Choroid plexus epithelial cell (primary cell): ENCODE results near the gene ELL.

Source experiments
- DNase-seq: peaks from one replicate; pipeline ENCODE4 v3.0.0-alpha.2; 2010; ENCODE audit warnings: low read depth
- H3K4me3 ChIP-seq: 2 replicates; pipeline ENCODE4 v1.5.1; 2011; ENCODE audit warnings: low read depth, mild to moderate bottlenecking, control low read depth, low read length, moderate library complexity
- TF ChIP-seq, protein P1 (sequence below): conservative IDR thresholded peaks from 2 replicates; pipeline ENCODE4 v1.5.1; 2011; ENCODE audit warnings: low read depth, mild to moderate bottlenecking, control low read depth, inconsistent platforms, low read length, moderate library complexity

ELL gene

DNA sequence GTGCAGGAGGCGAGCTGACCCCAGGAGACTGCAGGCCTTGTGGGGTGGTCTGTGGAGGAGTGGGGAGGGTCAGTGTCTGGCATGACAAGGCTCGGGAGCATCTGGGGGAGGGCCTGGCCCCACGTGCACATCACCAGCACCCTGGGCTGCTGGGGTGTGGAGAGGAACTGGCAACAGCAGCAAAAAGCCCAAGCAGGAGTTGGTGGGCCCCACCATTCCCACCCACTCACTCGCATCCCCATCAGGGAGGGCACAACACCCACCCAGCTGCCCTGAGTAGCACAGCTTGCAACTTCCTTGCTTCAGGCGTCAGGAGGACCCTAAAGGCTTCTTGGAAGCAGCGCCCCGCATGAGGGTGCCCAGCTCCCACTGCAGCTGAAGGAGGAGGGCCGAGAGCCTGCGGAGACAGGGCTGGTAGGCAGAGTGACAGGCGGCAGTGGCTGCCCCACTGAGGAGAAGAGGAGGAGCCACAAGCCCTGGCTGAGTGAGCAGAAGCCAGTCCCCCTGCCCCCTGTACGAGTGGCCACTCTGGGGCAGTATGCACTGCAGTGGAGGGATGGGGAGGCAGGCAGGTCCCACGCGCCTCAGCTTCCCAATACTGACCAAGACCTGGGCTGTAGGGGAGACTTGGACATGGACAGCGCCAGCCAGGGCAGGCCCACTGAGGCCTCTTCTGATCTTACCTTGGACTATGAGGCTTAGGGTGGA, 26.5 kb downstream of the ELL start:
- TF ChIP-seq, protein P1, sequence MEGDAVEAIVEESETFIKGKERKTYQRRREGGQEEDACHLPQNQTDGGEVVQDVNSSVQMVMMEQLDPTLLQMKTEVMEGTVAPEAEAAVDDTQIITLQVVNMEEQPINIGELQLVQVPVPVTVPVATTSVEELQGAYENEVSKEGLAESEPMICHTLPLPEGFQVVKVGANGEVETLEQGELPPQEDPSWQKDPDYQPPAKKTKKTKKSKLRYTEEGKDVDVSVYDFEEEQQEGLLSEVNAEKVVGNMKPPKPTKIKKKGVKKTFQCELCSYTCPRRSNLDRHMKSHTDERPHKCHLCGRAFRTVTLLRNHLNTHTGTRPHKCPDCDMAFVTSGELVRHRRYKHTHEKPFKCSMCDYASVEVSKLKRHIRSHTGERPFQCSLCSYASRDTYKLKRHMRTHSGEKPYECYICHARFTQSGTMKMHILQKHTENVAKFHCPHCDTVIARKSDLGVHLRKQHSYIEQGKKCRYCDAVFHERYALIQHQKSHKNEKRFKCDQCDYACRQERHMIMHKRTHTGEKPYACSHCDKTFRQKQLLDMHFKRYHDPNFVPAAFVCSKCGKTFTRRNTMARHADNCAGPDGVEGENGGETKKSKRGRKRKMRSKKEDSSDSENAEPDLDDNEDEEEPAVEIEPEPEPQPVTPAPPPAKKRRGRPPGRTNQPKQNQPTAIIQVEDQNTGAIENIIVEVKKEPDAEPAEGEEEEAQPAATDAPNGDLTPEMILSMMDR, result no peak
- DNase-seq, result no peak
- H3K4me3 ChIP-seq, result no peak overlapping the region

DNA sequence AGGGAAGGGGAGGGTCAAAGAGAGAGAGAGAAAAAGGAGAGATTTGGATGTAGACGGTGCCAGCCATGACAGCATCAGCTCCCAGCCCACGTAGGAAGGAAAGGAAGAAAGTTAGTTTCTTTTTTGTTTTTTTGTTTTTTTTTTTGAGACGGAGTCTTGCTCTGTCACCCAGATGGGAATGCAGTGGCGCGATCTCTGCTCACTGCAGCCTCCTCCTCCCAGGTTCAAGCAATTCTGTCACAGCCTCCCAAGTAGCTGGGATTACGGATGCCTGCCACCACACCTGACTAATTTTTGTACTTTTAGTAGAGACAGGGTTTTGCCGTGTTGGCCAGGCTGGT, 27.6 kb downstream of the ELL start:
- DNase-seq, result no peak
- TF ChIP-seq, protein P1, result no peak
- no peak overlapping the region for H3K4me3 ChIP-seq

DNA sequence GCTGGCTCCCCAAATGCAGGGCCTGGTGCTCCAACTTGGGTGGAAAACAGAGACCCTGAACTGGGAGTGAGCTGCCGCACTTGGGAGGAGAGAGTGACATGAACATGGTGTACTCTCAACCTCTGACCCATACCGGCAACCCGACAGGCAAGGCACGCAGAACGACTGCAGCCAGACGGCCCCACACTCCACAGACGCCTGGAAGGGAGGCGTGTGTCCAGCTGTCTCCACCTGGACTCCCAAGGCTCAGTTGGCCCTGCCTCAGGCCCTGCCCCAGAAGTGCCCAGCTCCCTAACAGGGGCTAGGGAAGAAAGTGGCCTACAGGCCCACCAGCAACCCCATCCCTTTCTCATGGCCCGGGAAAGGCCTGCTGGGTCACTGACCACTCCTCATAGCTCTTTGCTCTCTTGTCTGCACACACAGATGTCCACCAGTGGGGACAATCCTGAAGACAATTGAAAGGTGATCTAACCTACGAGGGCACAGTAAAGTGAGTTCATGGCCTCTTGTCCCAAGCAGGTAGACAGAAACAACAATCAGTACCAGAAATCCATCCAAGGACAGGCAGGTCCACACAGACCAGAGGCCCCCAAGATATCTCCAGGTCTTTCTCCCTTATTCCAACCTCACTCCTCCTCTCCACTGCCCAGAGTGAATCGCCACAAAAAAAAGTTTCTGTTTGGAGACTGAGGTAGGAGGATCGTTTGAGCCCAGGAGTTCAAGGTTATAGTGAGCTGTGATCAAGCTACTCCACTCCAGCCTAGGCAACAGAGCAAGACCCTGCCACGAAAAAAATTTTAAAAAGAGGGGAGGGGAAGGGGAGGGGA, 28.2 kb downstream of the ELL start:
- TF ChIP-seq, protein P1, result no peak
- DNase-seq, result no peak
- H3K4me3 ChIP-seq, result no peak overlapping the region

DNA sequence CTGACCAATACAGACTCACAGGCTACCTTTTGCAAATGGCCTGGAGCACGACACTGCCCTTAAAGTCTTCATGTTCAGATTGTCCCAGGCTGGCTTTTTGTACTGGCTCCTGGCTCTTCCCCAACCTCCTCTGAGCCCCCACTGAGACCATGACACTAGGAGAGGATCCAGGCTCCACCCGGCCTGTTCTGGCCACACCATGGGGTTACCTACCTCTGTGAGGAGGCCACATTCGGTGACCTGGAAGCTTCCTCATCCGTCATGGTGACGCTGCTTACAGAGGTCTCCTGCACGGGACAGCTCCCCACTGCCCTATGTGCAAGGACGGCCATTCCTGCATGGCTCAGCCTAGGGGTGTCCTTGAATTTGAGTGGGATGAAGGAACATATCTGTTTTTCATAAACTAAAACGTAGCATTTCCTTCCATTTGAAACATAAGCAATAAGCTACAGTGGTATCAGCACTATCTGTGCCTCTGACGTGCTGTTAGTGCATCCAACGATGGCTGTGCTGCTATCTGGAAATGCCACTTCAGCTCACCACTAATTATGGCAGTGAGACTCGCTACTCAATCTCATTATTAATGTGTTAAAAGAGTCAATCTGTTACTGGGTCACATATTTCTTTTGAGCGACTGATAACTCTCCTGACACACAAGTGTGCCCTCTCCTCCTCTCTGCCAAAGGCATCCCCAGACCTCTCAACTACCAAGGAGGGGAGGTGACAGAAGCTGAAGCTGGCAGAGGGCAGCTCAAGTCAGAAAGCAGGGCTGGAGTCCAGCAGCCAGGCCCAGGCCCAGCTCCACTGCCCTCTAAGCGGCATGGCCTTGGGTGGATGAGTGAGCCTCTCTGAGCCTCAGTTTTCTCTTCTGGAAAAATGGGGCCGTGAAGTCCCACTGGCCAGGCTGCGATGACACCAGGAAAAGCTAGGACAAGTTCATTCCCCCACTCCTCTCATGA, 29.6 kb downstream of the ELL start:
- no peak for DNase-seq
- no peak overlapping the region for H3K4me3 ChIP-seq
- TF ChIP-seq, protein P1, result no peak

DNA sequence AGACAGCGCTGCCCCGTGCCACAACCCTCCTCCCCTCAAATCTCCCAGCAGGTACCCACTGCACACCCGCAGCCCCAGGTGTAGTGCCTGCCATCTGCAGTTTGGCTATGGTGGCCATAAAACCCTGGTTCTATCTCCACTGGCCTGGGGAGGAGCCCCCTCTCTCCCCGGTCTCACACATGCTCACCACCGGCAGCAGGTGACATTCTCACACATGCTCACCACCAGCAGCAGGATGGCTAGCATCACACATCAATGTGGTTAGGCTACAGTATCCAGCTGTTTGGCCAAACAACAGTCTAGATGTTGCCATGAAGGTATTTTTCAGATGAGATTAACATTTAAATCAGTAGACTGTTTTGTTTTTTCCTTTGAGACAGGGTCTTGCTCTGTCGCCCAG, 31.1 kb downstream of the ELL start:
- DNase-seq, result no peak
- no peak overlapping the region for H3K4me3 ChIP-seq
- TF ChIP-seq, protein P1, result no peak

DNA sequence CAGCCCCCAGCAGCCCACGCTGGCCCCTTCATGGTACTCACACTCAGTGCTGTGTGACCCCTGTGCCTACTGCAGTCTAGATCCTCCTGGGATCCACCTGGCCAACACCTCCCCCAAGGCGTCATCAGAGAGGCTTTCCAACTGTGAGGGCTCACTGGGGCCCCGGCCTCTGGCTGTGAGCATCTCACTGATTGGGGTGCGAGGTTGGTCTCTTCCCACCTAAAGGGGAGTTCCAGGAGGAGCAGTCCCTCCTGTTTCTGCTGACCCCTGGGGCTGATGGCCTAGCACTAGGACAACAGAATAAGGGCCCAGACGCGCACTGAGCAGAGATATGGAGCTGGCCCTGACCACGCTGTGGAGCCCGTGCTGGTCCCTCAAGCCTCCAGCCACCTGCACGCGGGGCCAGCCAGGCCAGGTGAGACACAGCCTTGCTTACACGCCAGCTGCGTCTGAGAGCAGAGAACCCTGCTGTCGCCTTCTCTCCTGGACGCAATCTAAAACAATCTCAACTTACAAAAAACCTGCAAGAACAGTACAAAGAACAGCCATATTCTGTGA, 32.2 kb downstream of the ELL start:
- TF ChIP-seq, protein P1, result no peak
- H3K4me3 ChIP-seq, result no peak overlapping the region

More for the DNA sequence above, 32.2 kb downstream of the ELL start:
- DNase-seq, result no peak
